Astrocyte (in vitro differentiated cells and primary cell): ENCODE data around the gene NAB1.

Experiments
- CTCF ChIP-seq: IDR thresholded peaks from 2 replicates; pipeline ENCODE4 v1.5.1; 2011; ENCODE audit warnings: low read depth, mild to moderate bottlenecking, inconsistent platforms, low read length, moderate library complexity; ENCODE audit not compliant: insufficient read depth
- EZH2 ChIP-seq: IDR thresholded peaks from 2 replicates; pipeline ENCODE4 v1.6.1; 2012; ENCODE audit warnings: mild to moderate bottlenecking, low read length, inconsistent platforms; ENCODE audit not compliant: insufficient read depth

DNA sequence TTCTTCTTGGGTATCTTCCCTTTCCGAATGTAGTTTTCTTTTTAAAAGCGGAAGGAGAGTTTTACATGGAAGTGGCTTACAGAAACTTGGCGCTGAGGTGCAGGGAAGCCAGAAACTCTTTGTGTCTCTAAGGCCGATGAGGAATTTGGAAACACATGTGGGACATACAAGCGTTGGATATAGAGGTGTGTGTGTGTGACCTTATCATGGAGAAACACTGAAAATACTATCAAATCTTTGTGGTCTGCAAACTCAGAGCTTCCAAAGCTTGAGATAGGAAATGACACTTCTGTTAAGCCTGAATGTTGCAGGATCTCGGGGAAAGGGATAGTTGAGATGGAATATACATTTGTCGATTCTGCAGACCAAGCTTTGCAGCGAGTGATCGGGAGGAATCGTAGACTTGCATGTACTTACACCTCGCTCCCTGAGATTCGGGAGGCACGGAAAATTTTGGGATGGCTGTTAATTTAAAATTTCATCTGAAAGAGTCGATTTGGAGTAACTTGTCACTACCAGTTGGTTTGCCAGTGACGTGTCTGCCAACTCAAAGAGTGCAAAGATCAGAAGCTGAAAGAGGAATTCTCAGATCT, 1.0 kb downstream of the NAB1 start:
- TF ChIP-seq CTCF = no peak
- no peak for TF ChIP-seq EZH2
